Cardiac fibroblast (primary cell): ENCODE results near the gene ANKRD6.

ENCODE experiments used
- DNase-seq, 2 donors: peaks; one replicate each; pipeline versions ENCODE4 v3.0.0 to v3.0.0-alpha.2; 2010; ENCODE audit warnings: low read depth in 2 of 2
- H3K4me3 ChIP-seq, 2 donors: replicated peaks in 1 of 2; 1 replicate in 1 of 2; 2 replicates in 1 of 2; pipeline ENCODE4 v1.5.1; 2011; ENCODE audit warnings: low read depth in 2 of 2, low read length in 2 of 2, mild to moderate bottlenecking in 2 of 2, moderate library complexity in 1 of 2
- TF ChIP-seq, protein P1 (sequence below): IDR thresholded peaks from one replicate; pipeline ENCODE4 v1.5.1; 2011; ENCODE audit warnings: low read depth, mild to moderate bottlenecking, low read length, inconsistent platforms

ANKRD6 gene

GRCh38 chr6:89660981-89661380 lies 228.0 kb downstream of the ANKRD6 start:
- TF ChIP-seq, protein P1, sequence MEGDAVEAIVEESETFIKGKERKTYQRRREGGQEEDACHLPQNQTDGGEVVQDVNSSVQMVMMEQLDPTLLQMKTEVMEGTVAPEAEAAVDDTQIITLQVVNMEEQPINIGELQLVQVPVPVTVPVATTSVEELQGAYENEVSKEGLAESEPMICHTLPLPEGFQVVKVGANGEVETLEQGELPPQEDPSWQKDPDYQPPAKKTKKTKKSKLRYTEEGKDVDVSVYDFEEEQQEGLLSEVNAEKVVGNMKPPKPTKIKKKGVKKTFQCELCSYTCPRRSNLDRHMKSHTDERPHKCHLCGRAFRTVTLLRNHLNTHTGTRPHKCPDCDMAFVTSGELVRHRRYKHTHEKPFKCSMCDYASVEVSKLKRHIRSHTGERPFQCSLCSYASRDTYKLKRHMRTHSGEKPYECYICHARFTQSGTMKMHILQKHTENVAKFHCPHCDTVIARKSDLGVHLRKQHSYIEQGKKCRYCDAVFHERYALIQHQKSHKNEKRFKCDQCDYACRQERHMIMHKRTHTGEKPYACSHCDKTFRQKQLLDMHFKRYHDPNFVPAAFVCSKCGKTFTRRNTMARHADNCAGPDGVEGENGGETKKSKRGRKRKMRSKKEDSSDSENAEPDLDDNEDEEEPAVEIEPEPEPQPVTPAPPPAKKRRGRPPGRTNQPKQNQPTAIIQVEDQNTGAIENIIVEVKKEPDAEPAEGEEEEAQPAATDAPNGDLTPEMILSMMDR = no peak
- no peak overlapping the region for H3K4me3 ChIP-seq
- DNase-seq = no peak

- H3K4me3 ChIP-seq = no peak overlapping the region
- no peak for DNase-seq
- TF ChIP-seq, protein P1 = no peak
Measured at GRCh38 chr6:89661559-89661958, 228.6 kb downstream of the ANKRD6 start.

- no peak for DNase-seq
- no peak overlapping the region for H3K4me3 ChIP-seq
- TF ChIP-seq, protein P1 = no peak
Measured at GRCh38 chr6:89662659-89663223, 229.8 kb downstream of the ANKRD6 start.

GRCh38 chr6:89667872-89668556 lies 235.1 kb downstream of the ANKRD6 start:
- DNase-seq = peak; percentile 6 to 54
- no peak overlapping the region for H3K4me3 ChIP-seq
- TF ChIP-seq, protein P1 = no peak

- H3K4me3 ChIP-seq = no peak overlapping the region
- TF ChIP-seq, protein P1 = no peak
- DNase-seq = peak; percentile 24 to 59
Measured at GRCh38 chr6:89669002-89669401, 236.1 kb downstream of the ANKRD6 start.

- H3K4me3 ChIP-seq = no peak overlapping the region
- TF ChIP-seq, protein P1 = no peak
- no peak for DNase-seq
Measured at GRCh38 chr6:89670935-89671565, 238.1 kb downstream of the ANKRD6 start.
